Hematopoietic multipotent progenitor cell treated with erythropoietin and hydrocortisone succinate and interleukin-3 and kit ligand, for 8 days (in vitro differentiated cells): Measurements from ENCODE around the gene COMMD4.
"Not testable (repeated sequence)": the region's sequence is repeated elsewhere in the genome, so short reads cannot be mapped to it uniquely, and the experiment has no call there.

Experiments used
- DNase-seq: peaks from one replicate; pipeline ENCODE4 v3.0.0-alpha.2; 2015

The COMMD4 gene

DNA sequence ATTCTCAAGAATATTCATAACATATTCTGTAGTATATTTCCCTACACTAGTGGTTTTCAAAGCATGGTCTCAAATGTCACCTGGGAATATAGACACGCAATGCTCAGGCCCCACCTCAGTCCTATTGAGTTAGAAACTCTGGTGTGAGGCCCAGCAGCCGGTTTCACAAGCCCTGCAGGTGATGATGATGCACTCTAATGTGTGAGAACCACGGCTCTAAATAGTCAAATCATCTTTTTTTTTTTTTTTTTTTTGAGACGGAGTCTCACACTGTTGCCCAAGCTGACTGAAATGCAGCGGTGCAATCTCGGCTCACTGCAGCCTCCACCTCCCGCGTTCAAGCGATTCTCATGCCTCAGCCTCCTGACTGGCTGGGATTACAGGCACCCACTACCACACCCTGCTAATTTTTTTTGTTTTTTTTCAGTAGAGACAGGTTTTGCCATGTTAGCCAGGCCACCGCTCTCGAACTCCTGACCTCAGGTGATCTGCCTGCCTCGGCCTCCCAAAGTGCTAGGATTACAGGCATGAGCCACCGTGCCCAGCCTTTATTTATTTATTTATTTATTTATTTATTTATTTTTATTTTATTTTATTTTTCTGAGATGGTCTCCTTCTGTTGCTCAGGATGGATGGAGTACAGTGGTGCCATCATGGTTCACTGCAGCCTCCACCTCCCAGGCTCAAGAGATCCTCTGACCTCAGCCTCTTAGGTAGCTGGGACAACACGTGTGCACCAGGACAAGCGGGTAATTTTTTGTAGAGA is 2.0 kb upstream of the COMMD4 start:
- not testable (repeated sequence) for DNase-seq

DNA sequence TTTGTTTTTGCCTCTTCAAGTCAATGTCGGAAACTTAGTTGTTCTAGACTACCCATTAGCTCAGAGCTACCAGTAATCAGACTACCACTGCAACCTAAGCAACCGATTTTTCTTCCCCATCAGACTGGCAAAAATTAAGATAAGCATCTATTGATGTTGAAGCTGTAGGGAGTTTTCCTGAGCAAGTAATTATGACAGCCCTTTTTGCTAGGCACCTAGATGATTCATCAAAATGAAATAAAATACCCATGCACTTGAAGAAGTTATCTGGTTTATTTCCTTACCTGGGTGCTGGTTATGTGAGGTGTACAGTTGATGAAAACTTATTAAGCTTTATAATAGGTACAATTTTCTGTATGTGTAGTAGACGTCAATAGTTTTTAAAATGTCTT is 554 bp upstream of the COMMD4 start:
- DNase-seq = no peak

DNA sequence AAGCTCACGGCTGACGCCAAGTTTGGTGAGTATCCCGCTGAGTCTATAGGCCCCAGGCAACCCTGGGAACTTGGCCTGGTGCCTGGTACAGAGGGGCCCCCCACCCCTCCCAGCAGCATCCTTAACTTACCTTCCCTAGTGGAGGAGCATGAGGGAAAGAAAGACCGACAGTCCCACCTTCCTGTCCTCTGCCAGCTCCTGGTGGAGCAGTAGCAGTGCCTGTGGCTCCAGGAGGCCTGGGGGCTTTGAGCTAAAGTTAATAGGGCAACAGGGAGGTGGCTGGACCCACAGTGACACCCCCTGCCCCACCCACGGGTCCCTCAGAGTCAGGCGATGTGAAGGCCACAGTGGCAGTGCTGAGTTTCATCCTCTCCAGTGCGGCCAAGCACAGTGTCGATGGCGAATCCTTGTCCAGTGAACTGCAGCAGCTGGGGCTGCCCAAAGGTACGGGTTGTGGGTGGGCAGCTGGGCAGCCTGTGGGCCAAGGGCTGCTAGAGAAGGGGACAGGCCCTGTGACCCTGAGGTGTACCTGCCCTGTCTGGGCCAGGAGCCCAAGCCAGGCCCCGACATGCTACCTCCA is 2.9 kb downstream of the COMMD4 start:
- no peak for DNase-seq

DNA sequence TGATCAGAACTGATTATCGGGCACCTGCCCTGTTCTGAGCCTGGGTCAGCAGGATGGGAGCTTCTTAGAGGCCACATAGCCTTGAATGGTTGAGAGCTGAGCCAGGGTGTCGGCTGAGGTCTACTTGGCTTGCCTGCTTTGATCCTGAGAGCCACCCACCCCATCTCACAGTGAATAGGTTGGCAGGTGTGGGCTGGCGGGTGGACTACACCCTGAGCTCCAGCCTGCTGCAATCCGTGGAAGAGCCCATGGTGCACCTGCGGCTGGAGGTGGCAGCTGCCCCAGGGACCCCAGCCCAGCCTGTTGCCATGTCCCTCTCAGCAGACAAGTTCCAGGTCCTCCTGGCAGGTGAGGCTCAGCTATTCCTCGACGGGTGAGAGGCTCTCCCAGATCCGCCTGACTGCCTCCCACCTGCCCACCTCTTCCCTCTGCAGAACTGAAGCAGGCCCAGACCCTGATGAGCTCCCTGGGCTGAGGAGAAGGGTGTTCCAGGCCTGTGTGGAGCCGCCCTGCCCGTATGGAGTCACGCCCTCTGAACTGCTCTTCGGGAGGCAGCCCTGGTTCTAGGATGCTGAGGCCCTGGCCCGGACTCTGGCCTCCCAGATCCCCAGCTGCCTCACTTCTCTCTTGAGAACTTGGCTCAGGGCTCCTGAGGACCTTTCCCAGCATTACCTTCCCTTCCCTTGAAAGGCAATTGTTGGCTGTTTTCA is 3.8 kb downstream of the COMMD4 start:
- DNase-seq = no peak

DNA sequence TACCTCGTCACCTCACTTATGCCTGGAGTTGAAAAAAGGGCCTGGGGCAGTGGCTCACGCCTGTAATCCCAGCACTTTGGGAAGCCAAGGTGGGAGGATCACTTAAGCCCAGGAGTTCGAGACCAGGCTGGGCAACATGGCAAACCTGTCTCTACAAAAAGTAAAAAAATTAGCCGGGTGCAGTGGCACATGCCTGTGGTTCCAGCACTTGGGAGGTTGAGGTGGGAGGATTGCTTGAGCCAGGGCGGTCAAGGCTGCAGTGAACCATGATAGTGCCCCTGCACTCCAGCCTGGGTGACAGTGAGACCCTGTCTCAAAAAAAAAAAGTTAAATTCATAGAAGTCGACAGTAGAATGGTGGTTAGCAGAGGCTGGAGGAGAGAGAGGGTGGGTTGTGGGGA is 6.4 kb downstream of the COMMD4 start:
- DNase-seq = no peak

DNA sequence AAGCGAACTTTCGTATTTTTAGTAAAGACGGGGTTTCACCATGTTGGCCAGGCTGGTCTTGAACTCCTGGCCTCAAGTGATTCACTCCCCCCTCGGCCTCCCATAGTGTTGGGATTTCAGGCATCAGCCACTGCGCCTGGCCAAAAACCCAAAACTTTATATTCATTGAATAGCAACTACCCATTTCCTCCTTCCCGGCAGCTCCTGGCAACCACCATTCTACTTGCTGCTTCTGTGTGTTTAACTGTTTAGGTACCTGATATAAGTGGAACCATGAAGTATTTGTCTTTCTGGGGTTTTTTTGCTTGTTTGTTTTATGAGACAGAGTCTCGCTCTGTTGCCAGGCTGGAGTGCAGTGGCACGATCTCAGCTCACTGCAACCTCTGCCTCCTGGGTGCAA is 8.1 kb downstream of the COMMD4 start:
- DNase-seq = not testable (repeated sequence)

DNA sequence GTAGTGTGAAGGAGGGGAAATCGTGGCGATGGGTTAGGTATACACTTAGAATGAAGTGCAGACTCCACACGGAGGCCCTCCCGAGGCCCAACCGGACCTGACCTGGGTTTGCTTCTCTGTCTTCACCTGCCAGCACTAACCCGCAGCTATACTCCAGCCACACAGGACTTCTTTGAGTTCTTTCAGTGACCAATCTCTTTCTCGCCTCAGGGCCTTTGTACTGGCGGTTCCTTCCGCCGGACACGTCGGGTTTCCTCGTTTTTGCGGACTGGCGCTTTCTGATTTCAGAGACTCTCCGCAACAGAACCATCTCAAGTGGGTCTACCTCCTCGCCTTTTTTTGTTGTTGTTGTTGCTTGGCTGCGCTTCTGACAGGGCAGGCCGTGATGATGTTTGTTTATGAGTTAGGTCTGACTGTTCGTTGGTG is 10.9 kb downstream of the COMMD4 start, which contains the start of gene NEIL1:
Gene NEIL1, plus strand, starts transcription at position 244 of the 426 bp plus-strand sequence. CDS start 1,867 bp downstream, outside the sequence.
- no peak for DNase-seq

DNA sequence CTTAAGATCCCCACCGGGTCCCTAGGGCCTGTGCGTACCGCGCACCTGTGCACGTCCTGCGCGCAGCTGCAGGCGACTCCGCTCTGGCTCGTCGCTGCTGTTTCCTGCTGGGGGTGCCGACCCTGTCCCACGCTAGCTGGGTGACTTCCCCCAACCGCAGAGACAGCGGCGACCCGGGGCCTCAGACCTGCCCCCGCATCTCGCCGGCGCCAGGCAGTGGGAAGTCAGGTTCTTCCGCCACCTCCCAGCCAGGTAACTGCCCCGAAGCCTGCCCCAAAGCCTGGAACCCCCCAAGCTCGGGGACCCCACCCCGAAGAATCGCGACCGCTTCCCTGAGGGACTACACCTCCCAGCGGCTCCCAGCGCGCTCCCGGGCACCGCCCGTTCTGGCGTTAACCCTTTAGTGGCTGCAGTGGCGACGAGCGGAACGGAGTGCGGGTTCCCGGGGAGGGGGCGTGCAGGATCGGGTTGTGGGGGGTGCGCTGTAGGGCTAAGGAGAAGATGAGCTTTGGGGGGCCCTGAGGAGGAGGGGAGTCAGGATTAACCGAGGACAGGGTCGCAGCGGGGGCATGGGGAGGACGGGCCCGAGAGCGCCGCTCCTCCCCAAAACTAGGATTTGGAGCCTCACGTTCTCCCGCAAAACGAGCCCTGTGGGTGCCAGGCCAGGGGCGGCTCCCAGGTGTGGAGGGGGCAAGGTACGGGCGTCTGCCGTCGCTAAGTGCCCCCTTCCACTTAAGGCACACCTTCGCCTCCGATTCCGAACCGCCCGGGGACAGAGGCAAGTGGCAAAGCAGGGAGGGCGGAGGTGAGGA is 11.6 kb downstream of the COMMD4 start:
- peak; percentile 43 for DNase-seq

DNA sequence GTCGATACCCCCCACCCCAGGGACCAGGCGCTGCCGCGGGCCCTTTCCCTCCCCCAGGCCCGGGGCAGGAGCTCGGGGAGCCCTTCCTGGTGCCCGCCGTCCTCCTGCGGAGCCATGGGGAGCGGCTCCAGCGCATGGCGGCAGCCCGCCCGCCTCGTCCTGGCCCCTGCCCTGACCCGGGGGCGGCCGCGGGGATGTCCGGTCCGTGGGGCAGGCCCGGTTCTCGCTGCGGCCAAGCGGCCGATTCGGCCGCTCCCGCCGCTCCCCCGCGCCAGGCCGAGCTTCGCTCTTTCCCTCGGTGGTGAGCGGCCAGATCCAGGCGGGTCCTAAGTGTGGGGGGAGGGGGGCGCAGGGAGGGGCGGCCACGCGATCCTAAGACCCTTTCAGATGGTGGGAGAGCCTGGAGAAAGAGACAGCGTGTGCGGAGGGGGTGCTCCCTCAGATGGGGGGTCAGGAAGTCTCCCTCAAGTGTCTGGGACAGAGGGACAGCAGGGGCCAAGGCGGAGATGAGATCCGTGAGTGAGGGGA is 12.2 kb downstream of the COMMD4 start:
- DNase-seq = no peak

DNA sequence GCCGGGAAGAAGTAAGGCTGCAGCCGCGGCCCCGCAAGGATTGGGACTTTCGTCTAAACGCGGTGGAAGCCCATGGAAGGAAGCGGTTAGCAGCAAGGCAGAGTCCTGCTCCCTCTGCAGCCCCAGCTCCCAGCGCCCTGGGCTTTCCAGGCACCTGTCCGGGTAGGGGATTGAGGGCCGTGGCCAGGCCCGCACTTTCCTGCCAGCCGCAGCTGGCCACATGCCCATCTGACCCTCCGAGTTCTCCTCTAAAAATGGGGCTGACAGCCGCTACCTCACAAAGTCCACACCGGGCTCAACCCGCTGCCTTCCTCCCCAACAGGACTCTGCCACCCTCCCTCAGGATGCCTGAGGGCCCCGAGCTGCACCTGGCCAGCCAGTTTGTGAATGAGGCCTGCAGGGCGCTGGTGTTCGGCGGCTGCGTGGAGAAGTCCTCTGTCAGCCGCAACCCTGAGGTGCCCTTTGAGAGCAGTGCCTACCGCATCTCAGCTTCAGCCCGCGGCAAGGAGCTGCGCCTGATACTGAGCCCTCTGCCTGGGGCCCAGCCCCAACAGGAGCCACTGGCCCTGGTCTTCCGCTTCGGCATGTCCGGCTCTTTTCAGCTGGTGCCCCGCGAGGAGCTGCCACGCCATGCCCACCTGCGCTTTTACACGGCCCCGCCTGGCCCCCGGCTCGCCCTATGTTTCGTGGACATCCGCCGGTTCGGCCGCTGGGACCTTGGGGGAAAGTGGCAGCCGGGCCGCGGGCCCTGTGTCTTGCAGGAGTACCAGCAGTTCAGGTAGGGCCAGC is 12.9 kb downstream of the COMMD4 start:
- DNase-seq = no peak

DNA sequence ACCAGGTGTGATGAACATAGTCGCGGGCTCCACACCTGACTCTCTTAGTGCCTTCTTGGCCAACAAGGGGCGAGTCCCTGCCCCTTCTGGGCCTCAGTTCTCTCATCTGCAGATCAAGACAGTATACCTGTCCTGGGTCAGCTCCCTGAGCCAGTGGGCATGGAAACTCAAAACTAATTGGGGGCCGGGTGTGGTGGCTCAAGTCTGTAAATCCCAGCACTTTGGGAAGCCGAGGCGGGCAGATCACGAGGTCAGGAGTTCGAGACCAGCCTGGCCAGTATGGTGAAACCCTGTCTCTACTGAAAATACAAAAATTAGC is 13.4 kb downstream of the COMMD4 start:
- not testable (repeated sequence) for DNase-seq

DNA sequence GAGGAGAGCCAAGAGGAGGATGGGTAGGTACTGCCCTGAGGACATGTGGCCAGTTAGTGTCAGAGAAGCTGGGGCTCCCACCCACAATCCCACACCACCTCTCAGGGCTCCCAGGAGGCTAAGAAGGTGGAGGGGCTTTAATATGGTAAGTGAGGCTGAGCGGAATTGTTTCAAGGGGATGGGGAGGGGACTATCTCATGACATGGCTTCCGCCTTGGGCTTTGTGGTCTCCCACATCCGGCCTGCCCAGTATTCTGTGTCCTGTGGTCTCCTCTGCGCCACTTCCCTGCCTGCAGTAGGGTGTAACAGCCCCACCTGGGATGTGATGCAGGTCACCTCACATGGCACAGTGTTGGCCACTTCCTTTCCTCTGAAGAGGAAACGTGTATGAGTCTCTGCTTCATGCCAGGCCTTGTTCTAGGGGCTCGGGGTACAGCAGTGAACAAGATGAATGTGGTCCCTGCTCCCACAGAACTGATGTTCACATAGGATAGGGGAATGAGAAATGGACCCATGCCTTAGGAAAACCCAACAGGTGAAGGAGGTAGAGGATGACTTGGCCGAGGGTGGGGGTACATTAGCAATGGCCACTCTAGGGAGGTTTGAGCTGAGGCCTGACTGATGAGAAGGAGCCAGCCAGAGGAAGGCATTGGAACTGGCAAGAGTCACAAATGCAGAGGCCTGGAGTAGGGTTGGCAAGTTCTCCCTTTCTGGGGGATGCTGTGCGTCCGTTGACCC is 14.2 kb downstream of the COMMD4 start:
- DNase-seq = peak; percentile 80

DNA sequence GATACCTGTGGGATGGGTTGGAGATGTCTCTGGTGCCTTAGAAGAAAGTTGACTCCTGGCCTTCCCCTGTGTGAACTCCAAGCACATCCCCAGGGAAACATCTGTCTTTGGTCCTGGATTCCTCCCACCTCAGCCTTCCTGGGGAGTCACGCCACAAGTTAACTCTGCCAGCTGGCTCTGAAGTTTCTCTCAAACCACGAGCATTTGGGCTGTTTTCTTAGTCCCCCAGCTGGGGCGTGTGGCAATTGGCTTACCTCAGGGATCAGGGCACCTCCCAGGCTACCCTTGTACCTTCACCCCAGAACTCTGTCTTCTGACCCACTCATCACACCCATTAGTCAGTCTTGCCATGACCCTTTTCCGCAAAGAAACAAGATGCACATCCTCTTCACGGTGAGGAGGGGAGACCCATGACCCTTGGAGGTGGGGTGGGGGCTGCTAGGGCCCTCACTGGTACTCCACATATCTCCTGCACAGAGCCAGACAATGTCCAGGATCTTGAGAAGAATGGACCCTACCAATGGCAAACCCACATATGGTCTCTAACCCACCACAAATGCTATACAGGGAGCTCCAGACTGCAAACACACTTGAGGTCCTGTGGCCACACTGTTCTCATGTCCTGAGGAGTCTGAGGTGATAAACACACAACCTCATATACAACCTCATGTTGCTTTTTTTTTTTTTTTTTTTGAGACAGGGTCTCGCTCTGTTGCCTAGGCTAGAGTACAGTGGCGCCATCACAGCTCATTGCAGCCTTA is 14.9 kb downstream of the COMMD4 start:
- DNase-seq = no peak

DNA sequence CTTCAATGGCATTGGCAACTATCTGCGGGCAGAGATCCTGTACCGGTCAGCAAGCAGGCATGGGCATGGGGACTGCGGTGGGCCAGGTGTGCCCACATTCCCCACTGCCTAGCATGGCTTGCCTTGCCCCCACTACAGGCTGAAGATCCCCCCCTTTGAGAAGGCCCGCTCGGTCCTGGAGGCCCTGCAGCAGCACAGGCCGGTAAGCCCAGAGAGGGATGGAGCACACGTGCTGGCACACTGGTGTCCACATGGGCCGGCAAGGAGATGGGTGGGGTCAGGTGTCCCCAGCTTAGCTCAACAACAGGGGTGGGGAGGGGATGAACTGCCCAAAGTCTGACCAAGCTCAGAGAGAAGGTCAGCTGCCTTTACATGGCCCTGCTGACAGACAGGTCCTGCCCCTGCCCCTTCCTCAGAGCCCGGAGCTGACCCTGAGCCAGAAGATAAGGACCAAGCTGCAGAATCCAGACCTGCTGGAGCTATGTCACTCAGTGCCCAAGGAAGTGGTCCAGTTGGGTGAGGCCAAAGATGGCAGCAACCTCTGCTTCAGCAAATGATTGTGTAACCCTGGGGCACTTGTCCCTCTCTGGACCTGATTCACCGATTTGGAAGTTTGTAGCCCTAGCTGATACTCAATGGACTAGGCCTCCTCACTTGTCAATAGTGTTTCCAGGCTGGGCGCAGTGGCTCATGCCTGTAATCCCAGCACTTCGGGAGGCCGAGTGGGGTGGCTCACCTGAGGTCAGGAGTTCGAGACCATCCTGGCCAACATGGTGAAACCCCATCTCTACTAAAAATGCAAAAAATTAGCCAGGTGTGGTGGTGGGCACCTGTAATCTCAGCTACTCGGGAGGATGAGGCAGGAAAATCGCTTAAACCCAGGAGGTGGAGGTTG is 16.6 kb downstream of the COMMD4 start:
- no peak for DNase-seq

DNA sequence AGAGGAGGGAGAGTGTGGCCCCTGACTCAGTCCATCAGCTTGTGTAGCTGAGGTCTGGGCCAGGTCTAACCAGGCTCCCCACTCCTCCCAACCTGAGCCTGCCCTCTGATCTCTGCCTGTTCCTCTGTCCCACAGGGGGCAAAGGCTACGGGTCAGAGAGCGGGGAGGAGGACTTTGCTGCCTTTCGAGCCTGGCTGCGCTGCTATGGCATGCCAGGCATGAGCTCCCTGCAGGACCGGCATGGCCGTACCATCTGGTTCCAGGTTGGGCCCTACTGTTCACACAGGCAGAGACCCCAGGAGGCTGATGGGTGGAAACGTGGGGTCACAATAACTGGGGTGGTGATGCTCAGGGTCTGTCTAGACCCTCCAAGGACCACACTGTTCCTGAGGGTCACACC is 17.7 kb downstream of the COMMD4 start:
- DNase-seq = no peak

DNA sequence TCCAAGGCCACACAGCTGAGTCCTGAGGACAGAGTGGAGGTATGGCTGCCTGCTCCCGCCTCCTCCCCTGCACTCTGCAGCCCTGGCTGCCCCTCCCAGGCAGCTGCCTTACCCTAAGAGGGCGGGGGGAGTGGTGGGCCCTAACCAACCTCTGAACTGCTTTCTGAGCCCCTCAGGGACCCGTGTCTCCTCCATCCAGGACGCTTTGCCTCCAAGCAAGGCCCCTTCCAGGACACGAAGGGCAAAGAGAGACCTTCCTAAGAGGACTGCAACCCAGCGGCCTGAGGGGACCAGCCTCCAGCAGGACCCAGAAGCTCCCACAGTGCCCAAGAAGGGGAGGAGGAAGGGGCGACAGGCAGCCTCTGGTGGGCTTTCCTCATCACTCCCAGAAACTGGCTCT is 18.6 kb downstream of the COMMD4 start:
- no peak for DNase-seq

DNA sequence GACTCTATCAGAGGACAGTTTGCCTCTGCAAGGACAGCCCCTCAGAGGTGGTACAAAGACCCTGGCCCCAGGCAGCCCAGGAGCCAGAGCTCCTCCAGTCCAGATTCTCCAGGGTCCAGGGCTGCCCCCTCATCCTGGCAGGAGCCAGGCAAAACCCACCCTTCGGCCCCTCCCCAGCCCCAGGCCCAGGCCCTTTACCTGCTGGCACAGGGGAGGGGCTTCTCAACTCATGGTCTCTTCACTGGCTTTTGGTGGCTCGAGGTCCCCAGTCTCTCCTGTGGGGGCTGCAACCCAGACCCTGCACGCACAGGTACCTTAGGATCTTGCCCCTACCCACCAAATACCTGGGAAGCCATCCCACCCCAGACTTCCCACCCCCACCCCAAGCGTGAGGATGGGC is 19.5 kb downstream of the COMMD4 start:
- no peak for DNase-seq

DNA sequence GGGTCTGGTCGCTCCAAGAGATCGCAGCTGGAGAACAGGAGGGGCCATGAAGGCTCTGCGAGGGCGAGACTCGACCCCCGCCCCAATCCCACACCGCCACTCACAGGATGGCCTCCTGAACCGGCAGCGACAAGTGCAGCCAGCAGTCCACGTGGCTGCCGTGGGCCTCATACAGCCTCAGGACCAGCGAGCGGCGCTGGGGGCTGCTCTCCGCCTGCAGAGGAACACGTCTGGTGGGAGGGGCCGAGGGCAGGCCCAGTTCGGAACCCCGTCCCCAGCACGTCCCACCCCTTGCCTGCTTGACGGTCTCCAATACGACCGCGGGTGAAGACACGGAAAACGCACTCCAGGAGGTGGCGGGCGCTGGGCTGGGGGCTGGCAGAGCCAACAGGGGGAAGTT is 20.1 kb downstream of the COMMD4 start:
- DNase-seq = no peak

DNA sequence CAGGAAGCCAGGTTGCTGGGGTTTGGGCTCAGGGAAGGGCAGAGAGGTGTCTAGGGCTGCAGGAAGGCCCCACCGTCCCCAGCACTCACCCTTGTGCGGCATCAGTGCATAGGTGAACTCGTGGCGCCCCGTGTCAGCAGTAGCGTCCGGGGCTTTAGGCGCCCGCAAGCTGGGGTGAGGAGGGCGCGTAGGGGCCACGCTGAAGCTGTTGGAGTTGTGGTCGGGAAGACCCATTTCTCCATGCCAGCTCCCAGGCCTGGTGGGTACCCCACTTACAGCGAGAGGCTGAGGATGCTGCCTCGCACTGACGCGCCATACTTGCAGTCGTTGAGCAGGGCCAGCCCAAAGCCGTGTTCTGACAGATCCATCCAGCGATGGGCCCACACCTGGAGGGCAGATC is 20.7 kb downstream of the COMMD4 start:
- DNase-seq = no peak
